ENCODE data around the gene OPCML.

DNA sequence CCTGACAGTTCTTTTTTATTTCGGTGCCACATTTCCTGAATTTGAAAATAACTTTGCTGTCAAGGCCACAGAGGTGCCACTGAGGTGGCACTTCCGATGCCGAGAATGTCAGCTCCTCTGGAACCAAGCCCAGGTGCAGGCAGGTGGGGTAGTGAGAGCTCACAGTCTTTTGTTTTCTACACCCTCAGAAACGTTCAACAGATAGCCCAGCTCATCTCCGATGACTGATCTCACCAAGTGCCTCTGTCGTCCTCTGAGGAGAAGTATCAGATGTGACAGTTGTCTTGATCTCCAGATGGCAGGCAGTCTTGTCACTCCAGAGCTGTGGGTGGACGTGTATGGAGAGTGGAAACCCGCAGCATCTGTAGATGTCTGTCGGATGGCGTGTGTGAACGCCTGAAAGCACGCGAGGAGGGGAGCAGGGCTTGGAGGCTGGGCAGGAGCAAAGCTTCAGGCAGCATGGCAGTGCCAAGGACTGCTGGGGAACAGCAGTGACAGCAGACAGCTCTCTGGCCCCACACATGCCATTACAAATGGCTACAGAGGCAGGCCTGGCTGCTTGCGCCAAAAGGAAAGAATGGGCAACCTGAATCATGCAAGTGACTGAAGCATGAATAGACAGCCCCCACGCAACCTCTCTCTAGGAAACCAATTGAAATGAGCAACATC is 877.0 kb downstream of the OPCML start:
- TF ChIP-seq, protein P1, sequence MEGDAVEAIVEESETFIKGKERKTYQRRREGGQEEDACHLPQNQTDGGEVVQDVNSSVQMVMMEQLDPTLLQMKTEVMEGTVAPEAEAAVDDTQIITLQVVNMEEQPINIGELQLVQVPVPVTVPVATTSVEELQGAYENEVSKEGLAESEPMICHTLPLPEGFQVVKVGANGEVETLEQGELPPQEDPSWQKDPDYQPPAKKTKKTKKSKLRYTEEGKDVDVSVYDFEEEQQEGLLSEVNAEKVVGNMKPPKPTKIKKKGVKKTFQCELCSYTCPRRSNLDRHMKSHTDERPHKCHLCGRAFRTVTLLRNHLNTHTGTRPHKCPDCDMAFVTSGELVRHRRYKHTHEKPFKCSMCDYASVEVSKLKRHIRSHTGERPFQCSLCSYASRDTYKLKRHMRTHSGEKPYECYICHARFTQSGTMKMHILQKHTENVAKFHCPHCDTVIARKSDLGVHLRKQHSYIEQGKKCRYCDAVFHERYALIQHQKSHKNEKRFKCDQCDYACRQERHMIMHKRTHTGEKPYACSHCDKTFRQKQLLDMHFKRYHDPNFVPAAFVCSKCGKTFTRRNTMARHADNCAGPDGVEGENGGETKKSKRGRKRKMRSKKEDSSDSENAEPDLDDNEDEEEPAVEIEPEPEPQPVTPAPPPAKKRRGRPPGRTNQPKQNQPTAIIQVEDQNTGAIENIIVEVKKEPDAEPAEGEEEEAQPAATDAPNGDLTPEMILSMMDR (conservative IDR thresholded peaks at IDR 0.05; ENCODE audit: low read depth, low read length), result no peak
- no peak for TF ChIP-seq EZH2 (IDR thresholded peaks at IDR 0.05; ENCODE audit: borderline replicate concordance, low read depth, low read length, poor library complexity, severe bottlenecking)

Measured in A673 (cell line).